GM23338 (cell line): Measurements from ENCODE around the gene ZNF440. TPM values are rescaled to one million over a fixed set of nuclear protein-coding genes. Genes with fewer than 3 reads are reported as not detected.

ENCODE experiments used
- ATAC-seq: fragments of 200-7000 bp; cut with Tn5 transposase; 3 replicates; pipeline ENCODE4 v1.9.1; 2020
- DNase-seq: peaks from one replicate; pipeline ENCODE4 v3.0.0-alpha.2; 2015; ENCODE audit warnings: low spot score
- H2AFZ ChIP-seq: fragments of 200-600 bp; sonication (generic); 2 replicates; pipeline ENCODE4 v1.8.0; 2016; ENCODE audit warnings: antibody characterized with exemption, mild to moderate bottlenecking, moderate library complexity
- H3F3A ChIP-seq: fragments of 200-600 bp; sonication (generic); replicated peaks from 2 replicates; pipeline ENCODE4 v1.8.0; 2017; ENCODE audit warnings: antibody characterized with exemption, mixed run types, low read depth
- H3K27ac ChIP-seq: fragments of 200-600 bp; sonication (generic); 2 replicates; pipeline ENCODE4 v1.6.1; 2016; ENCODE audit warnings: low read depth
- H3K27me3 ChIP-seq: fragments of 200-600 bp; sonication (generic); 2 replicates; pipeline ENCODE4 v1.8.0; 2016; ENCODE audit warnings: mild to moderate bottlenecking, mixed run types, moderate library complexity; ENCODE audit not compliant: insufficient read depth
- H3K36me3 ChIP-seq: fragments of 200-600 bp; sonication (generic); 2 replicates; pipeline ENCODE4 v1.8.0; 2016; ENCODE audit warnings: mild to moderate bottlenecking; ENCODE audit not compliant: insufficient read depth
- H3K4me1 ChIP-seq: fragments of 200-600 bp; sonication (generic); 2 replicates; pipeline ENCODE4 v1.8.0; 2016; ENCODE audit warnings: mild to moderate bottlenecking, moderate library complexity; ENCODE audit not compliant: insufficient read depth
- H3K4me2 ChIP-seq: fragments of 200-600 bp; sonication (generic); 2 replicates; pipeline ENCODE4 v1.7.1; 2017; ENCODE audit warnings: mixed run types
- H3K4me3 ChIP-seq: fragments of 200-600 bp; sonication (generic); 2 replicates; pipeline ENCODE4 v1.6.1; 2016; ENCODE audit warnings: mixed run types
- H3K79me2 ChIP-seq: fragments of 200-600 bp; sonication (generic); replicated peaks from 2 replicates; pipeline ENCODE4 v1.8.0; 2017; ENCODE audit warnings: mild to moderate bottlenecking; ENCODE audit not compliant: insufficient read depth
- H3K9me2 ChIP-seq: fragments of 200-600 bp; sonication (generic); 2 replicates; pipeline ENCODE4 v1.8.0; 2017; ENCODE audit not compliant: insufficient read depth
- H4K20me1 ChIP-seq: fragments of 200-600 bp; sonication (generic); replicated peaks from 2 replicates; pipeline ENCODE4 v1.8.0; 2017; ENCODE audit warnings: mild to moderate bottlenecking; ENCODE audit not compliant: insufficient read depth
- H3K27ac Mint-ChIP-seq: 2 replicates; pipeline ENCODE4 v1.8.0; 2020; ENCODE audit warnings: inconsistent platforms, mild to moderate bottlenecking, moderate library complexity, mixed read lengths
- H3K27me3 Mint-ChIP-seq: 3 replicates; pipeline ENCODE4 v1.8.0; 2022; ENCODE audit warnings: low read depth, mild to moderate bottlenecking, moderate library complexity, mixed read lengths, inconsistent platforms; ENCODE audit not compliant: insufficient read depth, poor library complexity
- H3K36me3 Mint-ChIP-seq: 3 replicates; pipeline ENCODE4 v1.8.0; 2021; ENCODE audit warnings: low read depth, mild to moderate bottlenecking, inconsistent platforms, moderate library complexity, mixed read lengths
- H3K4me1 Mint-ChIP-seq: 3 replicates; pipeline ENCODE4 v1.8.0; 2020; ENCODE audit warnings: mild to moderate bottlenecking, inconsistent platforms, mixed read lengths
- H3K4me3 Mint-ChIP-seq: 3 replicates; pipeline ENCODE4 v1.8.0; 2021; ENCODE audit warnings: moderate library complexity, mild to moderate bottlenecking, inconsistent platforms, mixed read lengths
- H3K9me3 Mint-ChIP-seq: 3 replicates; pipeline ENCODE4 v1.8.0; 2020; ENCODE audit warnings: moderate library complexity, mild to moderate bottlenecking, inconsistent platforms, mixed read lengths
- EZH2 ChIP-seq: fragments of 200-600 bp; sonication (generic); IDR thresholded peaks from one replicate; pipeline ENCODE4 v1.8.0; 2017; ENCODE audit warnings: antibody characterized with exemption, mild to moderate bottlenecking, low read depth; ENCODE audit not compliant: unreplicated experiment
- EZH2phosphoT487 ChIP-seq: fragments of 200-600 bp; sonication (generic); IDR thresholded peaks from one replicate; pipeline ENCODE4 v1.8.1; 2018; ENCODE audit warnings: antibody characterized with exemption; ENCODE audit not compliant: unreplicated experiment
- JUNB ChIP-seq: IDR thresholded peaks from one replicate; pipeline ENCODE4 v1.6.1; 2016; ENCODE audit warnings: antibody characterized with exemption; ENCODE audit not compliant: unreplicated experiment
- NANOG ChIP-seq: IDR thresholded peaks from 2 replicates; pipeline ENCODE4 v1.6.1; 2016; ENCODE audit warnings: antibody characterized with exemption, borderline replicate concordance
- STAT1 ChIP-seq: IDR thresholded peaks from one replicate; pipeline ENCODE4 v1.6.1; 2016; ENCODE audit warnings: antibody characterized with exemption; ENCODE audit not compliant: unreplicated experiment
- ZNF114 ChIP-seq: fragments of 250-450 bp; sonication (Bioruptor Pico); IDR thresholded peaks from 2 replicates; pipeline ENCODE4 v1.5.0; 2020; ENCODE audit warnings: mild to moderate bottlenecking, moderate library complexity
- ZNF331 ChIP-seq: fragments of 250-450 bp; sonication (Bioruptor Pico); IDR thresholded peaks from 2 replicates; pipeline ENCODE4 v1.5.0; 2020; ENCODE audit warnings: low read depth, mild to moderate bottlenecking, moderate library complexity
- polyA plus RNA-seq: library from polyadenylated mRNA; unstranded; fragments of >200 nt; fragmentation: Nextera tagmentation; extraction: Ambion mirVana; gene quantifications from 2 replicates; pipeline ENCODE4 v1.2.1, GENCODE V29; 2016
- total RNA-seq: library from RNA; depleted of rRNA; stranded (reverse); fragments of >200 nt; shearing (Covaris generic); gene quantifications from 2 replicates; pipeline ENCODE4 v1.2.3, GENCODE V29; 2014
- TF ChIP-seq, protein P1 (sequence below): IDR thresholded peaks from one replicate; pipeline ENCODE4 v1.6.1; 2018; ENCODE audit warnings: antibody characterized with exemption; ENCODE audit not compliant: unreplicated experiment
- TF ChIP-seq, protein P2 (sequence below): fragments of 250-450 bp; sonication (Bioruptor Pico); IDR thresholded peaks from 2 replicates; pipeline ENCODE4 v1.5.0; 2020; ENCODE audit warnings: mild to moderate bottlenecking, moderate library complexity
- TF ChIP-seq, protein P3 (sequence below), 2 experiments: fragments of 200-600 bp in 1 of 2; sonication (generic) in 1 of 2; conservative IDR thresholded peaks; 2 replicates each; pipeline versions ENCODE4 v1.5.1 to v1.6.1; 2016 to 2017; ENCODE audit warnings: antibody characterized with exemption in 2 of 2, low read depth in 2 of 2, mild to moderate bottlenecking in 2 of 2, moderate library complexity in 1 of 2
- TF ChIP-seq, protein P4 (sequence below): IDR thresholded peaks from 2 replicates; pipeline ENCODE4 v1.6.1; 2016; ENCODE audit warnings: antibody characterized with exemption

Gene ZNF440
- total and polyA plus RNA-seq, 2 experiments from 2014 or later, result 2.5 to 9.3 TPM

- no peak overlapping the region for H3K27ac Mint-ChIP-seq
- no peaks in the 10 kb centered on the region for H3K79me2 ChIP-seq
- no peak overlapping the region for H3K4me3 ChIP-seq
- TF ChIP-seq EZH2phosphoT487 (no peak), JUNB (no peak), EZH2 (no peak), ZNF114 (CRISPR knock-in tag) (no peak), ZNF331 (CRISPR knock-in tag) (no peak), NANOG (no peak), STAT1 (no peak)
- TF ChIP-seq, protein P1, sequence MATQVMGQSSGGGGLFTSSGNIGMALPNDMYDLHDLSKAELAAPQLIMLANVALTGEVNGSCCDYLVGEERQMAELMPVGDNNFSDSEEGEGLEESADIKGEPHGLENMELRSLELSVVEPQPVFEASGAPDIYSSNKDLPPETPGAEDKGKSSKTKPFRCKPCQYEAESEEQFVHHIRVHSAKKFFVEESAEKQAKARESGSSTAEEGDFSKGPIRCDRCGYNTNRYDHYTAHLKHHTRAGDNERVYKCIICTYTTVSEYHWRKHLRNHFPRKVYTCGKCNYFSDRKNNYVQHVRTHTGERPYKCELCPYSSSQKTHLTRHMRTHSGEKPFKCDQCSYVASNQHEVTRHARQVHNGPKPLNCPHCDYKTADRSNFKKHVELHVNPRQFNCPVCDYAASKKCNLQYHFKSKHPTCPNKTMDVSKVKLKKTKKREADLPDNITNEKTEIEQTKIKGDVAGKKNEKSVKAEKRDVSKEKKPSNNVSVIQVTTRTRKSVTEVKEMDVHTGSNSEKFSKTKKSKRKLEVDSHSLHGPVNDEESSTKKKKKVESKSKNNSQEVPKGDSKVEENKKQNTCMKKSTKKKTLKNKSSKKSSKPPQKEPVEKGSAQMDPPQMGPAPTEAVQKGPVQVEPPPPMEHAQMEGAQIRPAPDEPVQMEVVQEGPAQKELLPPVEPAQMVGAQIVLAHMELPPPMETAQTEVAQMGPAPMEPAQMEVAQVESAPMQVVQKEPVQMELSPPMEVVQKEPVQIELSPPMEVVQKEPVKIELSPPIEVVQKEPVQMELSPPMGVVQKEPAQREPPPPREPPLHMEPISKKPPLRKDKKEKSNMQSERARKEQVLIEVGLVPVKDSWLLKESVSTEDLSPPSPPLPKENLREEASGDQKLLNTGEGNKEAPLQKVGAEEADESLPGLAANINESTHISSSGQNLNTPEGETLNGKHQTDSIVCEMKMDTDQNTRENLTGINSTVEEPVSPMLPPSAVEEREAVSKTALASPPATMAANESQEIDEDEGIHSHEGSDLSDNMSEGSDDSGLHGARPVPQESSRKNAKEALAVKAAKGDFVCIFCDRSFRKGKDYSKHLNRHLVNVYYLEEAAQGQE, result no peak
- TF ChIP-seq, protein P2, sequence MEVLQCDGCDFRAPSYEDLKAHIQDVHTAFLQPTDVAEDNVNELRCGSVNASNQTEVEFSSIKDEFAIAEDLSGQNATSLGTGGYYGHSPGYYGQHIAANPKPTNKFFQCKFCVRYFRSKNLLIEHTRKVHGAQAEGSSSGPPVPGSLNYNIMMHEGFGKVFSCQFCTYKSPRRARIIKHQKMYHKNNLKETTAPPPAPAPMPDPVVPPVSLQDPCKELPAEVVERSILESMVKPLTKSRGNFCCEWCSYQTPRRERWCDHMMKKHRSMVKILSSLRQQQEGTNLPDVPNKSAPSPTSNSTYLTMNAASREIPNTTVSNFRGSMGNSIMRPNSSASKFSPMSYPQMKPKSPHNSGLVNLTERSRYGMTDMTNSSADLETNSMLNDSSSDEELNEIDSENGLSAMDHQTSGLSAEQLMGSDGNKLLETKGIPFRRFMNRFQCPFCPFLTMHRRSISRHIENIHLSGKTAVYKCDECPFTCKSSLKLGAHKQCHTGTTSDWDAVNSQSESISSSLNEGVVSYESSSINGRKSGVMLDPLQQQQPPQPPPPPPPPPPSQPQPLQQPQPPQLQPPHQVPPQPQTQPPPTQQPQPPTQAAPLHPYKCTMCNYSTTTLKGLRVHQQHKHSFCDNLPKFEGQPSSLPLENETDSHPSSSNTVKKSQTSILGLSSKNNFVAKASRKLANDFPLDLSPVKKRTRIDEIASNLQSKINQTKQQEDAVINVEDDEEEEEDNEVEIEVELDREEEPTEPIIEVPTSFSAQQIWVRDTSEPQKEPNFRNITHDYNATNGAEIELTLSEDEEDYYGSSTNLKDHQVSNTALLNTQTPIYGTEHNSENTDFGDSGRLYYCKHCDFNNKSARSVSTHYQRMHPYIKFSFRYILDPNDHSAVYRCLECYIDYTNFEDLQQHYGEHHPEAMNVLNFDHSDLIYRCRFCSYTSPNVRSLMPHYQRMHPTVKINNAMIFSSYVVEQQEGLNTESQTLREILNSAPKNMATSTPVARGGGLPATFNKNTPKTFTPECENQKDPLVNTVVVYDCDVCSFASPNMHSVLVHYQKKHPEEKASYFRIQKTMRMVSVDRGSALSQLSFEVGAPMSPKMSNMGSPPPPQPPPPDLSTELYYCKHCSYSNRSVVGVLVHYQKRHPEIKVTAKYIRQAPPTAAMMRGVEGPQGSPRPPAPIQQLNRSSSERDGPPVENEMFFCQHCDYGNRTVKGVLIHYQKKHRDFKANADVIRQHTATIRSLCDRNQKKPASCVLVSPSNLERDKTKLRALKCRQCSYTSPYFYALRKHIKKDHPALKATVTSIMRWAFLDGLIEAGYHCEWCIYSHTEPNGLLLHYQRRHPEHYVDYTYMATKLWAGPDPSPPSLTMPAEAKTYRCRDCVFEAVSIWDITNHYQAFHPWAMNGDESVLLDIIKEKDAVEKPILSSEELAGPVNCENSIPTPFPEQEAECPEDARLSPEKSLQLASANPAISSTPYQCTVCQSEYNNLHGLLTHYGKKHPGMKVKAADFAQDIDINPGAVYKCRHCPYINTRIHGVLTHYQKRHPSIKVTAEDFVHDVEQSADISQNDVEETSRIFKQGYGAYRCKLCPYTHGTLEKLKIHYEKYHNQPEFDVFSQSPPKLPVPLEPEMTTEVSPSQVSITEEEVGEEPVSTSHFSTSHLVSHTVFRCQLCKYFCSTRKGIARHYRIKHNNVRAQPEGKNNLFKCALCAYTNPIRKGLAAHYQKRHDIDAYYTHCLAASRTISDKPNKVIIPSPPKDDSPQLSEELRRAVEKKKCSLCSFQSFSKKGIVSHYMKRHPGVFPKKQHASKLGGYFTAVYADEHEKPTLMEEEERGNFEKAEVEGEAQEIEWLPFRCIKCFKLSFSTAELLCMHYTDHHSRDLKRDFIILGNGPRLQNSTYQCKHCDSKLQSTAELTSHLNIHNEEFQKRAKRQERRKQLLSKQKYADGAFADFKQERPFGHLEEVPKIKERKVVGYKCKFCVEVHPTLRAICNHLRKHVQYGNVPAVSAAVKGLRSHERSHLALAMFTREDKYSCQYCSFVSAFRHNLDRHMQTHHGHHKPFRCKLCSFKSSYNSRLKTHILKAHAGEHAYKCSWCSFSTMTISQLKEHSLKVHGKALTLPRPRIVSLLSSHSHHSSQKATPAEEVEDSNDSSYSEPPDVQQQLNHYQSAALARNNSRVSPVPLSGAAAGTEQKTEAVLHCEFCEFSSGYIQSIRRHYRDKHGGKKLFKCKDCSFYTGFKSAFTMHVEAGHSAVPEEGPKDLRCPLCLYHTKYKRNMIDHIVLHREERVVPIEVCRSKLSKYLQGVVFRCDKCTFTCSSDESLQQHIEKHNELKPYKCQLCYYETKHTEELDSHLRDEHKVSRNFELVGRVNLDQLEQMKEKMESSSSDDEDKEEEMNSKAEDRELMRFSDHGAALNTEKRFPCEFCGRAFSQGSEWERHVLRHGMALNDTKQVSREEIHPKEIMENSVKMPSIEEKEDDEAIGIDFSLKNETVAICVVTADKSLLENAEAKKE, result no peak
- TF ChIP-seq, protein P3, sequence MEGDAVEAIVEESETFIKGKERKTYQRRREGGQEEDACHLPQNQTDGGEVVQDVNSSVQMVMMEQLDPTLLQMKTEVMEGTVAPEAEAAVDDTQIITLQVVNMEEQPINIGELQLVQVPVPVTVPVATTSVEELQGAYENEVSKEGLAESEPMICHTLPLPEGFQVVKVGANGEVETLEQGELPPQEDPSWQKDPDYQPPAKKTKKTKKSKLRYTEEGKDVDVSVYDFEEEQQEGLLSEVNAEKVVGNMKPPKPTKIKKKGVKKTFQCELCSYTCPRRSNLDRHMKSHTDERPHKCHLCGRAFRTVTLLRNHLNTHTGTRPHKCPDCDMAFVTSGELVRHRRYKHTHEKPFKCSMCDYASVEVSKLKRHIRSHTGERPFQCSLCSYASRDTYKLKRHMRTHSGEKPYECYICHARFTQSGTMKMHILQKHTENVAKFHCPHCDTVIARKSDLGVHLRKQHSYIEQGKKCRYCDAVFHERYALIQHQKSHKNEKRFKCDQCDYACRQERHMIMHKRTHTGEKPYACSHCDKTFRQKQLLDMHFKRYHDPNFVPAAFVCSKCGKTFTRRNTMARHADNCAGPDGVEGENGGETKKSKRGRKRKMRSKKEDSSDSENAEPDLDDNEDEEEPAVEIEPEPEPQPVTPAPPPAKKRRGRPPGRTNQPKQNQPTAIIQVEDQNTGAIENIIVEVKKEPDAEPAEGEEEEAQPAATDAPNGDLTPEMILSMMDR (conservative IDR thresholded peaks at IDR 0.05; ENCODE audit: low read depth in 2 of 2), result no peak
- TF ChIP-seq, protein P4, sequence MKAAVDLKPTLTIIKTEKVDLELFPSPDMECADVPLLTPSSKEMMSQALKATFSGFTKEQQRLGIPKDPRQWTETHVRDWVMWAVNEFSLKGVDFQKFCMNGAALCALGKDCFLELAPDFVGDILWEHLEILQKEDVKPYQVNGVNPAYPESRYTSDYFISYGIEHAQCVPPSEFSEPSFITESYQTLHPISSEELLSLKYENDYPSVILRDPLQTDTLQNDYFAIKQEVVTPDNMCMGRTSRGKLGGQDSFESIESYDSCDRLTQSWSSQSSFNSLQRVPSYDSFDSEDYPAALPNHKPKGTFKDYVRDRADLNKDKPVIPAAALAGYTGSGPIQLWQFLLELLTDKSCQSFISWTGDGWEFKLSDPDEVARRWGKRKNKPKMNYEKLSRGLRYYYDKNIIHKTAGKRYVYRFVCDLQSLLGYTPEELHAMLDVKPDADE, result no peak
- H3K9me3 Mint-ChIP-seq, result peaks cover 98% of the 10 kb centered on the region
- no peaks in the 10 kb centered on the region for H3K4me1 Mint-ChIP-seq
- H3K36me3 ChIP-seq, result 0 out of 2 replicates have a peak, but pooled peaks cover under 1% of the 10 kb centered on the region
- H3K27me3 ChIP-seq, result no peaks in the 10 kb centered on the region
- no peak overlapping the region for H2AFZ ChIP-seq
- DNase-seq (no peak), ATAC-seq (no peak)
- no peaks in the 10 kb centered on the region for H3K4me1 ChIP-seq
- H4K20me1 ChIP-seq, result no peaks in the 10 kb centered on the region
- H3K4me3 Mint-ChIP-seq, result no peak overlapping the region
- H3F3A ChIP-seq, result no peaks in the 10 kb centered on the region
- no peaks in the 10 kb centered on the region for H3K9me2 ChIP-seq
- H3K36me3 Mint-ChIP-seq, result peaks cover 30% of the 10 kb centered on the region
- H3K27me3 Mint-ChIP-seq, result peaks cover 4% of the 10 kb centered on the region
- no peak overlapping the region for H3K4me2 ChIP-seq
- H3K27ac ChIP-seq, result no peak overlapping the region
Measured at GRCh38 chr19:11860721-11861120, 46.6 kb downstream of the ZNF440 start.
